Measurements from ENCODE around the gene SNORC.

SNORC gene

GRCh38 chr2:232882505-232883115 is 12.5 kb downstream of the SNORC start:
- DNase-seq (ENCODE audit: low read depth in 2 of 2), result no peak

- DNase-seq (ENCODE audit: low read depth in 2 of 2), result no peak
These were observed 13.2 kb downstream of the SNORC start for GRCh38 chr2:232883116-232883721.

GRCh38 chr2:232884001-232884421 is 13.9 kb downstream of the SNORC start:
- DNase-seq (ENCODE audit: low read depth in 2 of 2), result no peak

- no peak for DNase-seq (ENCODE audit: low read depth in 2 of 2)
These were observed 14.6 kb downstream of the SNORC start for GRCh38 chr2:232884549-232885263.

GRCh38 chr2:232885264-232885961 is 15.3 kb downstream of the SNORC start:
- DNase-seq (ENCODE audit: low read depth in 2 of 2), result no peak

- no peak for DNase-seq (ENCODE audit: low read depth in 2 of 2)
These were observed 16.1 kb downstream of the SNORC start for GRCh38 chr2:232886176-232886575.

- DNase-seq (ENCODE audit: low read depth in 2 of 2), result no peak
These were observed 16.6 kb downstream of the SNORC start for GRCh38 chr2:232886632-232887031.

GRCh38 chr2:232887171-232887850 is 17.2 kb downstream of the SNORC start:
- DNase-seq (ENCODE audit: low read depth in 2 of 2), result no peak

GRCh38 chr2:232888099-232888836 is 18.2 kb downstream of the SNORC start:
- DNase-seq (ENCODE audit: low read depth in 2 of 2), result no peak

GRCh38 chr2:232888839-232889529 is 18.9 kb downstream of the SNORC start:
- no peak for DNase-seq (ENCODE audit: low read depth in 2 of 2)

- DNase-seq (ENCODE audit: low read depth in 2 of 2), result no peak
These were observed 19.9 kb downstream of the SNORC start for GRCh38 chr2:232889876-232890401.

GRCh38 chr2:232890536-232890895 is 20.5 kb downstream of the SNORC start:
- no peak for DNase-seq (ENCODE audit: low read depth in 2 of 2)

- no peak for DNase-seq (ENCODE audit: low read depth in 2 of 2)
These were observed 21.0 kb downstream of the SNORC start for GRCh38 chr2:232890896-232891601.

GRCh38 chr2:232891621-232892071 is 21.6 kb downstream of the SNORC start:
- no peak for DNase-seq (ENCODE audit: low read depth in 2 of 2)

GRCh38 chr2:232892221-232892620 is 22.2 kb downstream of the SNORC start:
- DNase-seq (ENCODE audit: low read depth in 2 of 2), result no peak

- DNase-seq (ENCODE audit: low read depth in 2 of 2), result no peak
These were observed 22.8 kb downstream of the SNORC start for GRCh38 chr2:232892843-232893242.

- DNase-seq (ENCODE audit: low read depth in 2 of 2), result no peak
These were observed 23.8 kb downstream of the SNORC start for GRCh38 chr2:232893834-232894233.

GRCh38 chr2:232894251-232894650 is 24.2 kb downstream of the SNORC start:
- no peak for DNase-seq (ENCODE audit: low read depth in 2 of 2)

GRCh38 chr2:232894746-232895145 is 24.7 kb downstream of the SNORC start:
- DNase-seq (ENCODE audit: low read depth in 2 of 2), result no peak

GRCh38 chr2:232896111-232896510 is 26.0 kb downstream of the SNORC start:
- no peak for DNase-seq (ENCODE audit: low read depth in 2 of 2)
